Neutrophil (primary cell): Measurements from ENCODE around the gene CFAP157.

Experiments
- H3K27ac ChIP-seq: fragments of 200-600 bp; sonication (generic); 2 replicates; pipeline ENCODE4 v1.5.1; 2016; ENCODE audit warnings: mild to moderate bottlenecking, moderate library complexity
- H3K27me3 ChIP-seq: fragments of 200-600 bp; sonication (generic); 2 replicates; pipeline ENCODE4 v1.6.0; 2016; ENCODE audit warnings: mild to moderate bottlenecking
- H3K36me3 ChIP-seq: fragments of 200-600 bp; sonication (generic); 2 replicates; pipeline ENCODE4 v1.5.1; 2017
- H3K4me1 ChIP-seq, 2 experiments: fragments of 200-600 bp in 1 of 2; sonication (generic) in 1 of 2; 1 replicate in 1 of 2; 2 replicates in 1 of 2; pipeline versions ENCODE4 v1.5.1 to v1.6.1; 2013 to 2016; ENCODE audit warnings: low read depth in 1 of 2, low read length in 1 of 2, mild to moderate bottlenecking in 1 of 2, moderate library complexity in 1 of 2; ENCODE audit not compliant: control insufficient read depth in 1 of 2, insufficient read depth in 1 of 2
- H3K4me3 ChIP-seq, 2 experiments: fragments of 200-600 bp in 1 of 2; sonication (generic) in 1 of 2; 1 replicate in 1 of 2; 2 replicates in 1 of 2; pipeline ENCODE4 v1.5.1; 2013 to 2016; ENCODE audit warnings: low read depth in 1 of 2, low read length in 1 of 2, mild to moderate bottlenecking in 1 of 2, moderate library complexity in 1 of 2
- H3K9me3 ChIP-seq: fragments of 200-600 bp; sonication (generic); 2 replicates; pipeline ENCODE4 v1.5.1; 2016
- TF ChIP-seq, protein P1 (sequence below): fragments of 200-600 bp; sonication (generic); IDR thresholded peaks from 2 replicates; pipeline ENCODE4 v1.5.1; 2016; ENCODE audit warnings: antibody characterized with exemption

CFAP157 gene

DNA sequence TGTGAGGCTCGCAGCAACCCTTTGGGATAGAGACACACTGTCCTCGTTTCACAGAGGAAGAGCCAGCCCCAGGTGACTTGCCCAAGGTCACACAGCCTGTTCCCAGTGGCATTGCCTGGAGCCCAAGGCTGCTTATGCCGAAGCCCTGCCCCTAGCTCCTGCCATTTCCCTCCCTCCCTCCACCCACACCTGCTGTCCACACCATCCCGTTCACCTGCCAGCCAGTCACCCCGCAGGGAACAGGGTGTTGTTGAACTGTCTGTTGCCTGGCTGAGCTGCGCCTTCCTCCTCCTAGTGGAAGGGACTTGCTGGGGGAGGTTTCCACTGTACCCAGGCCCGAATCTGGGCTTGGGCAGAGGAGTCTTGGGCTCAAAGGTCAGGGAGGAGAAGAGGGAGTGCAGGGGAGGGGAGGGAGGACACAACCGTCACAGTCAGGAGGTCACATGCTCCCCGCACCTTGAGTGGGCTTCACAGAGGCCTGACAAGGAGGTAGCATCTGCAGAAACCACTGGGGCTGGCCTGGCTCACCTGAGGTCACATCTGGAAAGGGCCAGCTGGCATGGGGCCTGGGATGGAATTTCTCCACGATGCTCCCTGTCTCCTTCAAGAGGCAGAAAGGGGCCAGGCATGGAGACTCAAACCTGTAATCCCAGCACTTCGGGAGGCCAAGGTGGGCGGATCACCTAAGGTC, 15.4 kb downstream of the CFAP157 start:
- TF ChIP-seq, protein P1, sequence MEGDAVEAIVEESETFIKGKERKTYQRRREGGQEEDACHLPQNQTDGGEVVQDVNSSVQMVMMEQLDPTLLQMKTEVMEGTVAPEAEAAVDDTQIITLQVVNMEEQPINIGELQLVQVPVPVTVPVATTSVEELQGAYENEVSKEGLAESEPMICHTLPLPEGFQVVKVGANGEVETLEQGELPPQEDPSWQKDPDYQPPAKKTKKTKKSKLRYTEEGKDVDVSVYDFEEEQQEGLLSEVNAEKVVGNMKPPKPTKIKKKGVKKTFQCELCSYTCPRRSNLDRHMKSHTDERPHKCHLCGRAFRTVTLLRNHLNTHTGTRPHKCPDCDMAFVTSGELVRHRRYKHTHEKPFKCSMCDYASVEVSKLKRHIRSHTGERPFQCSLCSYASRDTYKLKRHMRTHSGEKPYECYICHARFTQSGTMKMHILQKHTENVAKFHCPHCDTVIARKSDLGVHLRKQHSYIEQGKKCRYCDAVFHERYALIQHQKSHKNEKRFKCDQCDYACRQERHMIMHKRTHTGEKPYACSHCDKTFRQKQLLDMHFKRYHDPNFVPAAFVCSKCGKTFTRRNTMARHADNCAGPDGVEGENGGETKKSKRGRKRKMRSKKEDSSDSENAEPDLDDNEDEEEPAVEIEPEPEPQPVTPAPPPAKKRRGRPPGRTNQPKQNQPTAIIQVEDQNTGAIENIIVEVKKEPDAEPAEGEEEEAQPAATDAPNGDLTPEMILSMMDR: no peak
- no peak overlapping the region for H3K4me3 ChIP-seq
- H3K27ac ChIP-seq: no peak overlapping the region
- H3K36me3 ChIP-seq: no peaks in the 10 kb centered on the region
- H3K4me1 ChIP-seq: no peaks in the 10 kb centered on the region
- H3K9me3 ChIP-seq: no peaks in the 10 kb centered on the region
- peaks cover 18% of the 10 kb centered on the region for H3K27me3 ChIP-seq

DNA sequence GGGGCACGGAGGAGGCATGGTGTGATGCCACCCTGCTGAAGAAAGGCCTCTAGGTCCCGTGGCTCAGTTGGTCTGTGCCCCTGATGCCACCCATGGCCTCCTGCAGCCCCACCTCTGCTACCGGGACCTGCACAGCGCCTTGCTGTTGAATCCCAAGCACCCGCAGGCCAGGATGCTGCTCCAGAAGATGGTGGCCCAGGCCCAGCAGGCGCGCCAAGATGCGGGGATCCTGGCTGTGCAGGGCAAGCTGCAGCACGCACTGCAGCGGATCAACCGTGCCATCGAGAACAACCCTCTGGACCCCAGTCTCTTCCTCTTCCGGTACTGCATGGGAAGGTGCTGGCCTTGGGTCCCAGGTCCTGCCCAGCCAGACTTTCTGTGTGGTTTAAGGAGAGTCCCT, 16.2 kb downstream of the CFAP157 start:
- Histone ChIP-seq H3K27ac (no peak overlapping the region), H3K27me3 (peaks cover 18% of the 10 kb centered on the region), H3K9me3 (no peaks in the 10 kb centered on the region), H3K4me1 (no peaks in the 10 kb centered on the region), H3K36me3 (no peaks in the 10 kb centered on the region), H3K4me3 (no peak overlapping the region)
- TF ChIP-seq, protein P1: no peak

DNA sequence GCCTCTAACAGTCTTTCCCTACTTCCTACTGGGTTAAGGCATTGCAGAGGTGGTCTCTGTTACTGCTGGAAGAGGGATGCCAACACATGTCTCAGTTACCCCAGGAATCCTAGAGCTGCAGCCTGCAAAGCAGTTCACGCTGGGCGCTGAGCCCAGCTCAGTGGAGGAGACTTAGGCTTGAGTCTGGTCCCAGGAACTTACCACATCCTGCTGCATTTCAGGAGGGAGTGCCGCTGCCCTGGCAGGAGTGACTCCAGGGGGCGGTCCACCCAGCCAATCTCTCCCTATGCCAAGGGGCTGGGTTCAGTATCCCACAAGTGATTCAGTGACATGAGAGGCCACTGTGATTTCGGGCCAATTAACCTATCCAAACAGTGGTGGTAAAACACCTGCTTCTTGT, 16.7 kb downstream of the CFAP157 start:
- H3K4me3 ChIP-seq: no peak overlapping the region
- no peak overlapping the region for H3K27ac ChIP-seq
- H3K27me3 ChIP-seq: peaks cover 18% of the 10 kb centered on the region
- no peaks in the 10 kb centered on the region for H3K4me1 ChIP-seq
- no peaks in the 10 kb centered on the region for H3K36me3 ChIP-seq
- H3K9me3 ChIP-seq: no peaks in the 10 kb centered on the region
- TF ChIP-seq, protein P1: no peak

DNA sequence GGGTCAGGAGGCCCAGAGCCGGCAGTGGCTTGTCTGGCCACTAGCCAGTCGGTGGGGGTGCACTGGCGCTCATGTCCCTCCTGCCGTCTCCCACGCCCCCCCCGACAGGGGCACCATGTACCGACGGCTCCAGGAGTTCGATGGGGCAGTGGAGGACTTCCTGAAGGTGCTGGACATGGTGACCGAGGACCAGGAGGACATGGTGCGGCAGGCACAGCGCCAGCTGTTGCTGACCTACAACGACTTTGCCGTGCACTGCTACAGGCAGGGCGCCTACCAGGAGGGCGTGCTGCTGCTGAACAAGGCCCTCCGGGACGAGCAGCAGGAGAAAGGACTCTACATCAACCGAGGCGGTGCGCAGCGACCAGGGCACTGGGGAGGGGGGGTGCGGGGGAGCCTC, 17.2 kb downstream of the CFAP157 start:
- TF ChIP-seq, protein P1: no peak
- no peaks in the 10 kb centered on the region for H3K4me1 ChIP-seq
- peaks cover 18% of the 10 kb centered on the region for H3K27me3 ChIP-seq
- no peak overlapping the region for H3K27ac ChIP-seq
- no peaks in the 10 kb centered on the region for H3K9me3 ChIP-seq
- H3K4me3 ChIP-seq: no peak overlapping the region
- no peaks in the 10 kb centered on the region for H3K36me3 ChIP-seq

DNA sequence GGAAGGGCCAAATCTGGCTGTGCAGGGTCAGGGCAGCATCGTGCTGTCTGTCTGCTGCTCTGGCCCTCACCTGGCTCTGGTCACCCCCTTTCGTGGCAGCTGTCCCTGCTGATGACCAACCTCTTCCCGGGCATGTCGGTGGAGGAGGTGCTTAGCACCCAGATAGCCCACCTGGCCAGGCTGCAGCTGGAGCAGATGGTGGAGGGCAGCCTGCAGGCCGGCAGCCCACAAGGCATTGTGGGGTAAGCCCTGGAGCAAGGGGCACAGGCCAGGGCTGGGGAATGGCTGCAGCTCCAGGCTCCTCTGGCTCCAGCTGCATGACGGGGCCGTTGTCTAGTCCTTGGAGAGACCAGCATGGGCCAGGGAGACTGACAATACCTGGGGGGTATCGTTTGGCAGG, 20.1 kb downstream of the CFAP157 start:
- no peak overlapping the region for H3K27ac ChIP-seq
- no peaks in the 10 kb centered on the region for H3K9me3 ChIP-seq
- H3K4me1 ChIP-seq: no peaks in the 10 kb centered on the region
- TF ChIP-seq, protein P1: no peak
- H3K36me3 ChIP-seq: peaks cover 11% of the 10 kb centered on the region
- H3K4me3 ChIP-seq: no peak overlapping the region
- H3K27me3 ChIP-seq: peaks cover 18% of the 10 kb centered on the region
